Pulmonary artery endothelial cell (primary cell): ENCODE data around the gene GET4. TPM values are rescaled to one million over a fixed set of nuclear protein-coding genes. Genes with fewer than 3 reads are reported as not detected.
"Not testable (repeated sequence)": the region's sequence is repeated elsewhere in the genome, so short reads cannot be mapped to it uniquely, and the experiment has no call there.

ENCODE experiments used
- DNase-seq: peaks from one replicate; pipeline ENCODE4 v3.0.0-alpha.2; 2011; ENCODE audit warnings: low read depth, low spot score
- total RNA-seq: library from RNA; depleted of rRNA; stranded (reverse); fragments of >200 nt; gene quantifications from 2 replicates; pipeline ENCODE4 v1.2.3, GENCODE V29; 2014

The GET4 gene
- total RNA-seq, 1 donor from 2014 or later = 44.2 TPM

GRCh38 chr7:926061-927030 lies 50.0 kb downstream of the GET4 start:
- DNase-seq = no peak

GRCh38 chr7:927031-927671 lies 50.8 kb downstream of the GET4 start:
- DNase-seq = no peak

GRCh38 chr7:929311-929711 lies 53.0 kb downstream of the GET4 start:
- DNase-seq = no peak

- DNase-seq = no peak
These were observed 54.8 kb downstream of the GET4 start for GRCh38 chr7:930975-931758.

- no peak for DNase-seq
These were observed 55.7 kb downstream of the GET4 start for GRCh38 chr7:931871-932650.

GRCh38 chr7:932651-932975 lies 56.3 kb downstream of the GET4 start:
- no peak for DNase-seq

GRCh38 chr7:934469-935163 lies 58.3 kb downstream of the GET4 start:
- no peak for DNase-seq

- DNase-seq = no peak
These were observed 59.0 kb downstream of the GET4 start for GRCh38 chr7:935164-935873.

- DNase-seq = no peak
These were observed 59.6 kb downstream of the GET4 start for GRCh38 chr7:935874-936385.

GRCh38 chr7:936386-937054 lies 60.2 kb downstream of the GET4 start:
- DNase-seq = no peak

- no peak for DNase-seq
These were observed 61.6 kb downstream of the GET4 start for GRCh38 chr7:937856-938484.

- no peak for DNase-seq
These were observed 62.3 kb downstream of the GET4 start for GRCh38 chr7:938546-939185.

- DNase-seq = no peak
These were observed 63.5 kb downstream of the GET4 start for GRCh38 chr7:939843-940242.

- no peak for DNase-seq
These were observed 64.5 kb downstream of the GET4 start for GRCh38 chr7:940599-941408.

GRCh38 chr7:943793-944192 lies 67.4 kb downstream of the GET4 start:
- DNase-seq = not testable (repeated sequence)

GRCh38 chr7:944744-945143 lies 68.4 kb downstream of the GET4 start:
- DNase-seq = no peak

- no peak for DNase-seq
These were observed 68.8 kb downstream of the GET4 start for GRCh38 chr7:945147-945555.
